Glutamatergic neuron (in vitro differentiated cells): ENCODE measurements around the gene ROBO4. TPM values are rescaled to one million over a fixed set of nuclear protein-coding genes. Genes with fewer than 3 reads are reported as not detected.

Experiments used
- DNase-seq: peaks from one replicate; pipeline ENCODE4 v3.0.0; 2022
- H3K27ac Mint-ChIP-seq: one replicate; pipeline ENCODE4 v1.8.0; 2020; ENCODE audit warnings: mild to moderate bottlenecking, mixed read lengths, inconsistent platforms; ENCODE audit not compliant: unreplicated experiment
- H3K27me3 Mint-ChIP-seq: one replicate; pipeline ENCODE4 v1.8.0; 2020; ENCODE audit warnings: mild to moderate bottlenecking, moderate library complexity, mixed read lengths, inconsistent platforms; ENCODE audit not compliant: unreplicated experiment
- H3K36me3 Mint-ChIP-seq: one replicate; pipeline ENCODE4 v1.8.0; 2020; ENCODE audit warnings: mild to moderate bottlenecking, mixed read lengths, inconsistent platforms; ENCODE audit not compliant: unreplicated experiment
- H3K4me1 Mint-ChIP-seq: one replicate; pipeline ENCODE4 v1.8.0; 2020; ENCODE audit warnings: mild to moderate bottlenecking, low read depth, mixed read lengths, inconsistent platforms; ENCODE audit not compliant: unreplicated experiment
- H3K4me3 Mint-ChIP-seq: one replicate; pipeline ENCODE4 v1.8.0; 2020; ENCODE audit warnings: mild to moderate bottlenecking, mixed read lengths, inconsistent platforms; ENCODE audit not compliant: unreplicated experiment
- H3K9me3 Mint-ChIP-seq: one replicate; pipeline ENCODE4 v1.8.0; 2020; ENCODE audit warnings: mild to moderate bottlenecking, moderate library complexity, mixed read lengths, inconsistent platforms; ENCODE audit not compliant: unreplicated experiment
- total RNA-seq: library from RNA; stranded (reverse); fragmentation: NEBNext Ultra II Directional; extraction: Animal tissue kit (Norgen Biotek cat#: 25700); gene quantifications from one replicate; pipeline ENCODE4 v1.2.1, GENCODE V29; 2021; ENCODE audit not compliant: unreplicated experiment
- TF ChIP-seq, protein P1 (sequence below): fragments of 200-600 bp; sonication (generic); IDR thresholded peaks from one replicate; pipeline ENCODE4 v1.5.0; 2021; ENCODE audit not compliant: partially characterized antibody, unreplicated experiment

The ROBO4 gene
- total RNA-seq, 1 donor from 2014 or later: not detected

- peaks cover 4% of the 10 kb centered on the region for H3K4me1 Mint-ChIP-seq
- DNase-seq: no peak
- H3K36me3 Mint-ChIP-seq: no peaks in the 10 kb centered on the region
- TF ChIP-seq, protein P1, sequence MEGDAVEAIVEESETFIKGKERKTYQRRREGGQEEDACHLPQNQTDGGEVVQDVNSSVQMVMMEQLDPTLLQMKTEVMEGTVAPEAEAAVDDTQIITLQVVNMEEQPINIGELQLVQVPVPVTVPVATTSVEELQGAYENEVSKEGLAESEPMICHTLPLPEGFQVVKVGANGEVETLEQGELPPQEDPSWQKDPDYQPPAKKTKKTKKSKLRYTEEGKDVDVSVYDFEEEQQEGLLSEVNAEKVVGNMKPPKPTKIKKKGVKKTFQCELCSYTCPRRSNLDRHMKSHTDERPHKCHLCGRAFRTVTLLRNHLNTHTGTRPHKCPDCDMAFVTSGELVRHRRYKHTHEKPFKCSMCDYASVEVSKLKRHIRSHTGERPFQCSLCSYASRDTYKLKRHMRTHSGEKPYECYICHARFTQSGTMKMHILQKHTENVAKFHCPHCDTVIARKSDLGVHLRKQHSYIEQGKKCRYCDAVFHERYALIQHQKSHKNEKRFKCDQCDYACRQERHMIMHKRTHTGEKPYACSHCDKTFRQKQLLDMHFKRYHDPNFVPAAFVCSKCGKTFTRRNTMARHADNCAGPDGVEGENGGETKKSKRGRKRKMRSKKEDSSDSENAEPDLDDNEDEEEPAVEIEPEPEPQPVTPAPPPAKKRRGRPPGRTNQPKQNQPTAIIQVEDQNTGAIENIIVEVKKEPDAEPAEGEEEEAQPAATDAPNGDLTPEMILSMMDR: no peak
- H3K27ac Mint-ChIP-seq: no peak overlapping the region
- H3K27me3 Mint-ChIP-seq: peaks cover 55% of the 10 kb centered on the region
- no peak overlapping the region for H3K4me3 Mint-ChIP-seq
- peaks cover 5% of the 10 kb centered on the region for H3K9me3 Mint-ChIP-seq
These were observed 55.4 kb downstream of the ROBO4 start for GRCh38 chr11:124842305-124842704.

DNA sequence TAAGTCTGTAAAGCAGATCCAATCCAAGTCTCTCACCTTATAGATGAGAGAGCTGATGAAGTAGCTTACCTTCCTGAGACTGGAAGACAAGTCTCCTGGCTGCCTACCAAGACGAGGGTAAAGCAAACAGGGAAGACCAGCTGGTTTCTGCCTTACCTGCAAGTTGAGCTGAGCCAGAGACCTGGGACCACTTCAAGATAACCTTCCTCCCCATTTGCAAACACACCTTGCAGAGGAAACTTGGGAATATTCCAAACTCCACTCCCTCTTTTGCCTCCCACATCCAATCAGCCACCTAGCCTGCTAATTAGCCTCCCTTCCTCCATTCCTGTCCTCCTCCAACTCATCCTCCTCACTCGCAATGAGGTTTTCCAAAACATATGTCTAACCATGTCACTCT is 55.8 kb downstream of the ROBO4 start:
- Mint-ChIP-seq H3K4me3 (no peak overlapping the region), H3K4me1 (peaks cover 6% of the 10 kb centered on the region), H3K27ac (no peak overlapping the region), H3K36me3 (no peaks in the 10 kb centered on the region), H3K9me3 (peaks cover 5% of the 10 kb centered on the region), H3K27me3 (peaks cover 55% of the 10 kb centered on the region)
- DNase-seq: no peak
- TF ChIP-seq, protein P1: no peak

DNA sequence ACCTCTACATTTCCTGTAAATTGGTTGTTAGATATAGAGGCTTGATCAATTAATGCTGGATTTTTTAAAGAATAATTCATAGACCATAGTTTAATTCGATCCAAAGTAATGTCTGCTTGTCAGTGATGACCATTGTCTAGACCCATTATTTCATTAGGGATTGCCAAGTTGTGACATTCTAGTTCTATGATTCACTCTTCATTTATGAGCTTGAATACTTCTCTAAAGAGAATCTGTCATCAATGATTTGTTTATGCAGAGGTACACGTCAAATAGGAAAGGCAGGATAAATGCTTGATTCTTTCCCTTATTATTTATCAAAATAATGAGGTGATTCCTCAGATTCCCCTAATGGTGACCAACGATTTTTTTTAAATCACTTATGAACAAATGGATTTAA is 56.5 kb downstream of the ROBO4 start:
- peaks cover 5% of the 10 kb centered on the region for H3K9me3 Mint-ChIP-seq
- peaks cover 6% of the 10 kb centered on the region for H3K4me1 Mint-ChIP-seq
- H3K27ac Mint-ChIP-seq: no peak overlapping the region
- peak overlapping the region; percentile 14 for H3K4me3 Mint-ChIP-seq
- no peaks in the 10 kb centered on the region for H3K36me3 Mint-ChIP-seq
- DNase-seq: no peak
- TF ChIP-seq, protein P1: no peak
- H3K27me3 Mint-ChIP-seq: peaks cover 51% of the 10 kb centered on the region

DNA sequence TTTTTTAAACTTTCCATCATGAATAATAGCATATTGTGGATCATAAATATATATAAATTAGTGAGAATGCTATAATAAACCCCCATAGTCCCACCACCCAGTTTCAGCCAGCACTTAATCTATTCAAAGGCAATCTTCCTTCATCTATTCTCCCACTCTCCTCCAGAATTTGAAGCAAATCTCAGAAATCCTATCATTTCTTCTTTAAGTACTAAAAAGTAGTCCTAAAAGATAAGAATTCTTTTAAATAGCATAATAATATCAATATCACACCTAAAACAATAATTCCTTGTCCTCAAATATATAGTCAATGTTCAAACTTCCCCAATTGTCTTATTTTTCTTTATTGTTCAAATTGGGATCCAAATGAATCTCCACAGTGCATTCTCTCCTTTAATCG is 57.0 kb downstream of the ROBO4 start:
- DNase-seq: no peak
- Mint-ChIP-seq H3K9me3 (peaks cover 5% of the 10 kb centered on the region), H3K27ac (no peak overlapping the region), H3K4me3 (peak overlapping the region; percentile 14), H3K27me3 (peaks cover 46% of the 10 kb centered on the region), H3K4me1 (peaks cover 6% of the 10 kb centered on the region), H3K36me3 (no peaks in the 10 kb centered on the region)
- TF ChIP-seq, protein P1: no peak

- Mint-ChIP-seq H3K27ac (no peak overlapping the region), H3K36me3 (no peaks in the 10 kb centered on the region), H3K4me3 (peak overlapping the region; percentile 72), H3K9me3 (peaks cover 5% of the 10 kb centered on the region), H3K27me3 (peaks cover 43% of the 10 kb centered on the region), H3K4me1 (peaks cover 6% of the 10 kb centered on the region)
- TF ChIP-seq, protein P1: no peak
- DNase-seq: no peak
These were observed 57.6 kb downstream of the ROBO4 start for GRCh38 chr11:124839972-124840621.
